ENCODE measurements around the gene PSME1.

DNA sequence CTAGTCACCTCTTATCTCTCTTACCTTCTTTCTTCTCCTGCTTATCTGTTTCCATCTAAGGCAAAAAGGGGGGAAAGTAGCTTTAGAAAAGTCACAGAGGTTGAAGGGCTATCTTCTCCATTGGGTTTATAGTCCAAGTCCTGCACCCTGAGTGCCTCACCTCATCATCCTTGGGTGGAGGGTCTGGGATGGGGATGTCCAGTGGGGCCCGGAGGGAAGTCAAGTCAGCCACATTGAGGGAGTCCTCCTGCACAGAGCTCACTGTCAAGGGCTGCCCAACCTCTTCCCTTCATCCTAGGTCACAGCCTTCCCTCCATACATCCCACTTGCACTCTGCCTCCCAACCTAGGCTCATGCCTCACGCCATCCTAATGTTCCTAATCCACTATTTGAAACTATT, 9.2 kb downstream of the PSME1 start:
- TF ChIP-seq POLR2AphosphoS5 (IDR thresholded peaks at IDR 0.05; ENCODE audit: borderline replicate concordance, low read depth, low read length) (no peak), EZH2 (IDR thresholded peaks at IDR 0.05) (no peak)

Measured in SK-N-MC (cell line).